Skin epidermis (tissue), 12 donors: ENCODE measurements around the gene LMNTD2.

Experiments
- H3K27ac ChIP-seq, 21 experiments: fragments of 200-600 bp; sonication (generic) in 11 of 21; one replicate each; pipeline ENCODE4 v1.5.0; 2020; ENCODE audit warnings: mild to moderate bottlenecking in 3 of 21, inconsistent platforms in 2 of 21, moderate library complexity in 2 of 21
- H3K4me3 ChIP-seq, 7 experiments: fragments of 200-600 bp; sonication (generic) in 2 of 7; one replicate each; pipeline ENCODE4 v1.5.0; 2020; ENCODE audit warnings: inconsistent platforms in 2 of 7, mild to moderate bottlenecking in 2 of 7, moderate library complexity in 1 of 7

LMNTD2 gene

GRCh38 chr11:537622-538430 lies 22.7 kb downstream of the LMNTD2 start:
- H3K27ac ChIP-seq: peak overlapping the region in 12 of 21 experiments; percentile 0 to 96 (median 76)
- H3K4me3 ChIP-seq: peak overlapping the region; percentile 57 to 88 (median 83)

- Histone ChIP-seq H3K27ac (peak within 1 kb of the TSS in 20 of 21 experiments; percentile 0 to 96 (median 88)), H3K4me3 (peak within 1 kb of the TSS; percentile 57 to 88 (median 83))
Observed at GRCh38 chr11:536841-537621, 23.5 kb downstream of the LMNTD2 start, which contains the start of gene LRRC56. TSS of gene LRRC56 (plus strand) at chr11:537527. CDS start at chr11:540685, 3,158 bp downstream.

- H3K27ac ChIP-seq: peak within 1 kb of the TSS; percentile 70 to 97 (median 93)
- peak within 1 kb of the TSS; percentile 66 to 88 (median 83) for H3K4me3 ChIP-seq
Observed at GRCh38 chr11:535519-536454, 24.8 kb downstream of the LMNTD2 start, which contains the start of gene HRAS. TSS of gene HRAS (minus strand) at chr11:535576.

GRCh38 chr11:535210-535518 lies 25.4 kb downstream of the LMNTD2 start:
- peak overlapping the region; percentile 51 to 88 (median 83) for H3K4me3 ChIP-seq

GRCh38 chr11:534396-535209 lies 25.9 kb downstream of the LMNTD2 start:
- Histone ChIP-seq H3K4me3 (peak overlapping the region; percentile 51 to 88 (median 83)), H3K27ac (peak overlapping the region; percentile 70 to 97 (median 93))

More at GRCh38 chr11:535210-535518, 25.4 kb downstream of the LMNTD2 start:
- H3K27ac ChIP-seq: peak overlapping the region in 20 of 21 experiments; percentile 70 to 97 (median 93)

GRCh38 chr11:533586-534395 lies 26.7 kb downstream of the LMNTD2 start:
- H3K4me3 ChIP-seq: peak overlapping the region; percentile 51 to 88 (median 83)
- H3K27ac ChIP-seq: peak overlapping the region in 17 of 21 experiments; percentile 0 to 97 (median 93)

GRCh38 chr11:532986-533585 lies 27.5 kb downstream of the LMNTD2 start:
- no peak overlapping the region for H3K4me3 ChIP-seq

GRCh38 chr11:532527-532985 lies 28.0 kb downstream of the LMNTD2 start:
- Histone ChIP-seq H3K4me3 (no peak overlapping the region), H3K27ac (no peak overlapping the region)

More at GRCh38 chr11:532986-533585, 27.5 kb downstream of the LMNTD2 start:
- peak overlapping the region in 1 of 21 experiments; percentile 93 for H3K27ac ChIP-seq

- H3K27ac ChIP-seq: no peak overlapping the region
- H3K4me3 ChIP-seq: no peak overlapping the region
Observed at GRCh38 chr11:531919-532526, 28.5 kb downstream of the LMNTD2 start.

GRCh38 chr11:530960-531831 lies 29.3 kb downstream of the LMNTD2 start:
- H3K4me3 ChIP-seq: no peak overlapping the region
- no peak overlapping the region for H3K27ac ChIP-seq

GRCh38 chr11:529728-530411 lies 30.7 kb downstream of the LMNTD2 start:
- no peak overlapping the region for H3K4me3 ChIP-seq
- H3K27ac ChIP-seq: peak overlapping the region in 1 of 21 experiments; percentile 40

- peak overlapping the region in 1 of 21 experiments; percentile 40 for H3K27ac ChIP-seq
- H3K4me3 ChIP-seq: no peak overlapping the region
Observed at GRCh38 chr11:528815-529727, 31.5 kb downstream of the LMNTD2 start.

GRCh38 chr11:528166-528814 lies 32.2 kb downstream of the LMNTD2 start:
- no peak overlapping the region for H3K4me3 ChIP-seq
- no peak overlapping the region for H3K27ac ChIP-seq

GRCh38 chr11:526192-526591 lies 34.3 kb downstream of the LMNTD2 start:
- no peak overlapping the region for H3K27ac ChIP-seq
- H3K4me3 ChIP-seq: no peak overlapping the region
